Tracheal epithelial cell (primary cell): Measurements from ENCODE around the gene MPHOSPH8. TPM values are rescaled to one million over a fixed set of nuclear protein-coding genes. Genes with fewer than 3 reads are reported as not detected.

ENCODE experiments used
- total RNA-seq: library from RNA; depleted of rRNA; stranded (reverse); fragments of >200 nt; gene quantifications from 2 replicates; pipeline ENCODE4 v1.2.1, GENCODE V29; 2014

MPHOSPH8 gene, protein sequence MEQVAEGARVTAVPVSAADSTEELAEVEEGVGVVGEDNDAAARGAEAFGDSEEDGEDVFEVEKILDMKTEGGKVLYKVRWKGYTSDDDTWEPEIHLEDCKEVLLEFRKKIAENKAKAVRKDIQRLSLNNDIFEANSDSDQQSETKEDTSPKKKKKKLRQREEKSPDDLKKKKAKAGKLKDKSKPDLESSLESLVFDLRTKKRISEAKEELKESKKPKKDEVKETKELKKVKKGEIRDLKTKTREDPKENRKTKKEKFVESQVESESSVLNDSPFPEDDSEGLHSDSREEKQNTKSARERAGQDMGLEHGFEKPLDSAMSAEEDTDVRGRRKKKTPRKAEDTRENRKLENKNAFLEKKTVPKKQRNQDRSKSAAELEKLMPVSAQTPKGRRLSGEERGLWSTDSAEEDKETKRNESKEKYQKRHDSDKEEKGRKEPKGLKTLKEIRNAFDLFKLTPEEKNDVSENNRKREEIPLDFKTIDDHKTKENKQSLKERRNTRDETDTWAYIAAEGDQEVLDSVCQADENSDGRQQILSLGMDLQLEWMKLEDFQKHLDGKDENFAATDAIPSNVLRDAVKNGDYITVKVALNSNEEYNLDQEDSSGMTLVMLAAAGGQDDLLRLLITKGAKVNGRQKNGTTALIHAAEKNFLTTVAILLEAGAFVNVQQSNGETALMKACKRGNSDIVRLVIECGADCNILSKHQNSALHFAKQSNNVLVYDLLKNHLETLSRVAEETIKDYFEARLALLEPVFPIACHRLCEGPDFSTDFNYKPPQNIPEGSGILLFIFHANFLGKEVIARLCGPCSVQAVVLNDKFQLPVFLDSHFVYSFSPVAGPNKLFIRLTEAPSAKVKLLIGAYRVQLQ
- total RNA-seq = 11.3 and 17.7 TPM in 2 replicates

GRCh38 chr13:19633479-19634255 is at the start of gene MPHOSPH8:
TSS of gene MPHOSPH8 (plus strand) at chr13:19633659. CDS start at chr13:19633749, 90 bp downstream.

Other genes with a start within 250 kb of the MPHOSPH8 start
- not detected in 2 replicates for gene TPTE2, start 72.1 kb upstream of the MPHOSPH8 start, total RNA-seq
- gene PSPC1, start 149.3 kb downstream of the MPHOSPH8 start, total RNA-seq = 27.5 and 59.0 TPM in 2 replicates
- gene ZMYM5, start 230.0 kb downstream of the MPHOSPH8 start, total RNA-seq = 12.8 and 13.0 TPM in 2 replicates